HL-60/S4 treated with phorbol 12-myristate 13-acetate at 8.2 ng/mL for 4 days and 3 days (cell line): Measurements from ENCODE around the gene TBATA.

Experiments used
- in situ Hi-C: fragments of 300-500 bp; cut with MboI; formaldehyde crosslinking; loops from 2 replicates; pipeline ENCODE4 v1.15.0; 2022; ENCODE audit warnings: low sequenced_read_pairs

TBATA gene

DNA sequence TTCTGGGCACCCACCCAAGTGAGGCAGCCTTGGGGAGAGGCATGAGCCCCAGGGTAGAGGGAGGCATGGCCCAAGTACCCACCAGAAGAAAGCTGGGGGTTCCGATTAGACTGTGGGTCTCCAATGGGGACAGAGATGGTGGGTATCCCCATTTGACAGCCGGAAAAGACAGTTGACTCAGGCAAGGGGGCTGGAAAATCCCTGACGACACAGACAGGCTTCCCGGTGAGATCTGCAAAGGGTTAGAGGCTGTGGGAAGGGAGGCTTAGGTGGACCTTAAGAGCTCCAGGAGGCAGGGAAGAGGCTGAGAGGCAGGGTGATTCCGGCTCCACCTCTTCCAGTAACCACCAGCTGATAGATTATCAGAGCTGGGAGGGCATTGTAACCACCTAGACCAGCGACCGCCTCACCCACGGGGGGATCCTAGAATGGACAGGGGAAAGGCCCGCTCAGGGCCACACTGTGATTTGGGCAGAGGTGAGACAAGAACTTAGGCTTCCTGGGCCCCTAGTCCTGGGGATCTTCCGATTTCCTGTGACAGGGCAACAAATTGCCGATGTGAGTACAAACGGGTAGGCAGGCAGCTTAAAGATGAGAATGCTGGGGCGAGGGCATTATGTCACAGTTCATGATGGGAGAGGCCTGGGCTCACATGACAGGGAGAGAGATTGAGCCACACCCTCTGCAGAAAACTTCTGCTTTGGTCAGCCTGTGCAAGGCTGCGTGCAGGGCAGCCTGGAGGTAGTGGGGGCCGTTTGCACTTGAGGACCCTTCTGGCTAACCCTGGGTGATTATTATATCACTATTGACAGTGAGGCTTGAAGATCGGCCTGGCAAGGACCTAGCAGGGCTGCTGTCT, 5.4 kb downstream of the TBATA start:
- in situ Hi-C loops: no loop called here

DNA sequence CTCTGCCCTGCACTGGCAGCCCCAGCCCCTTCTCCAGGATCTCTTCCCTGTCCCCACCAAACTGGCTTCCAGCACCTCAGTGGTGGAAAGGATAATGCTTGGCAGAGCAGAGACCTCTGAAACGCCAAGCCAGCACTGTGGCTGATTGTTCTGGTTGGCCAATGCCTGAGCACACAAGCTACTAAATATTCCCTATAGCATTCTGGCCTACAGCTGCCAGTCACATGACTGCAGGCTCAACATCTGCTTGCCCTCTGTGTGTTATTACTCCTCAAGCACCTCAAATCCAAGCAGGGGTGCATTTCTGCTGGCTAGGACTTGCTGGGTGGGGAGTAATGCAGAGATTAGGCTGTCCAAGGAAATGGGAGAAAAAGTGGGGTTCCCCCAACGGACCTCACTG, 6.1 kb downstream of the TBATA start:
- in situ Hi-C loops: no loop called here

DNA sequence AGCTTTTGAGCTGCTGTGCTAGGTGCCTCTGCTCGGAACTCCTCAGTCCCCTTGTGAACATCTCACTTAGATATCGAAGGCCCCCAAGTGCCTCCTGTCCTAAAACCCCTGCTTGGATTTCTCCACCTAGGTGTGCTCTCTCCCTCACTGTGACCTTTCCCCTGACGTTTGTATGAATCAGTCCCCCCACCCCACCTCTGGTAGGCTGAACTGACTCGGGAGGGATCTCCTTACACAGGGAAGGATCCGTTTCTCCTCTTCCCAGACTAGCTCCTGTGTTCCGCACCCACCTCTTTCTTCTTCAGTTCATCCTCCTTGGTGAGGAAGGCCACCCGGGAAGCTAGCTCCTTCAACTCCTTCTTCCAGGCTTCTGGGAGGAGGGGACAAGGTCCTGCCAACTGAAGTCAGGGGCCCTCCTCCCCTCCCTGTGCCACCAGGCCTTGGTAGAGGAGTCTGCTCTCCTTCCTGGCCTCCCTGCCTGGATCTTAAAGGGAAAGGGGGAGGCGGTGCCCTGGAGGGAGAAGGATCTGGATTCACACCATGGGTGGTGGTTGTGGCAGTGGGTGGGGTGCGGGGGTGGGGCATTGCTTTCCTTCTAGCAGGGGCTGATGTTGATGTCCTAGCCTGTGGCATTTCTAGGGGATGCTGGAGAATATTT, 6.8 kb downstream of the TBATA start:
- in situ Hi-C loops: no loop called here

DNA sequence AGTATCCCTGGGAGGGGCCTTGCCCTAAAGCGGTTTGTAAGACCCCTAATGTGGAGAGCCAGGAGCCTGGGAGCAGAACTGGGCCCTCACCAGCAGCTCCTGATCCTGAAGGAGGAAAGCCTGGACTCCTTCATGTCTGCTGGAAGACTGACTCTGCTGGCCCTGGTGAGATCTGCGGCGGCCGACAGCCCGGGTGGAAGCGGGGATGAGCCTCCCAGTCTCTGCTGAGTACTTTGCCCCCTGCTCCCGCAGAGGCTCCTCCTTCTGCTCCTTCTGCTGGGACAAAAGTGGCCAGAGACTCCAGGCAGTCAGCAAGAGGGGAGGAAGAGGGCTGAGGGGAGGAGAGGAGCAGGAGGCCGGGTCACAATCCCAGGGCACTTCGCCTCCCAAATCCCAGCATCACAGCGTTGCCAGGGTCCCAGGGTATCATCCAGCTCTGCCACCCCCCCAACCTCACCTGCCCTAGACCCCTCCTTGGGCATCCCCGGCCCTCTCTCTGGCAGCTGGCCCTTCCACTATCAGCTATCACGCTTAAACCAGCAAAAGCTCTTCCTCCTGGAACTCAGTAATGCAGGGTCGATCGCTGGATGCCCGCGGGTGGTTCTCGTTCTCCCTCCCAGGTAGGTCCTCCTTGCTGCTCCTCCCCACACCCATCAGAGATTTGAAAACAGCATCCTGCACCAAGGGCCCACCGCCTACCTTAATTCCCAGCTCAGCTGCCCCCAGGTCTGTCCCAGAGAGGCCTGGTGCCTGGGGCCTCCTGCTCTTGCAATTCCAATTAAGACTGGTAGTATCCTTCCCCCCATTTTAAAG, 7.9 kb downstream of the TBATA start:
- in situ Hi-C loops: no loop called here

DNA sequence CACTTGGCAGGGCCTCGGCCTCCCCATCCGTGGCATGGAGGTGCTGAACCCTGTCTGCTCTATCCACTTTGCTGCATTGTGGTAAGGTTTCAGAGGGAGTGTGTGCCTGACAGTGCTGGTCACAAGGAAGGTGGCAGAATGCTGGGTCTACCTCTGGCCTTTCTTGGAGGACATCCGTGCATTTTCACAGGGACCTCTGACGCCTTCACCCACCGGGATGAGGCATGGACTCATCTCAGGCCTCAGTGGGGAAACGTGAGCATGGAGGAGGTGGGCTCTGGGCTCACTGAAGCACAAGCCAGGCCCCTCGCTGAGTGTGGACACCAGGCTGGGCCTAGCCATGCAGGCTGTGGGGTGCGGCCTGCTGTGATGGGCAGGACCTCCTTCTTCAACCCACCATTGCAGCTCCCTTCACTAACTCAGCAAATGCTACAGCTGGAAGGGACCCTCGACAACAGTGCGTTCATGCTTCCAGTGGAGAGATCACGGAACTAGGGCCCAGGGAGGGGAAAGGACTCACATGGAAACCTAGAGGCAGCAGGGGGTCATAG, 8.6 kb downstream of the TBATA start:
- in situ Hi-C loops: no loop called here

DNA sequence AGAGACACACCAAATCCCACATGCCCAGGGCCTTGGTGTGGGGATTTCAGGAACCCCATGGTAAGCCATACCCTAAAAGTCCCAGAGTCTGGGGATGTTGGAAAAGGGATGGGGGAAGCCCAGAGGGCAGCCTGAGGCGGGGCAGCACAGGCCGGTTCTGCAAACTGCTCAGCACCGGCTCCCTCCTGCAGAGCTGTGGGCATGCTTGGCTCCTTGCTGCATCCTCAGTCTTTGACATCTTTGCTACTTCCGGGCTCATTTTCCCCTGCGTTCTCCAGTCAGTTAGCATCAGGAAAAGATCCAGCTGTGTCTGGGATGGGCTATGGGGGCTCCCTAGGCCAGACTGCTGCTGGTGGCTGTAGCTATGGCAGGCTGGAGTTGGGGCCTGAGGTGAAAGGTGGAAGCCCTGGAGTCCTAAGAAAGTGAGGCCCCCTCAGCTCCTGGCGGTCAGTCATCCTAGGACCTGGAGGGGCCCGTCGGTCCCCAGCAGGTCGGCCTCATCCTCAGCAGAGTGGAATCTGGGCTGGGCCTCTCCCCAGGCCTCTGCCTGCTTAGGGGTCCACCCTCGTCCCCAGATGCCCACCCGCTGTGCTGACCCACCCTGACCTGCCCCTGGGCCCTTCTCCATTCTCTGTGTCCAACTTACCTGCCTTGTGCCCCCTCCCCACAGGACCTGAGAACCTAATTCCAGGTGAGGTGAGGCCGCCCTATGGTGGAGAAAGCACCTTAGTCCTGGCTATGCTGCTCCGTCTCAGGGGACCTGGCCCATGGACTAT, 9.3 kb downstream of the TBATA start:
- in situ Hi-C loops: no loop called here

DNA sequence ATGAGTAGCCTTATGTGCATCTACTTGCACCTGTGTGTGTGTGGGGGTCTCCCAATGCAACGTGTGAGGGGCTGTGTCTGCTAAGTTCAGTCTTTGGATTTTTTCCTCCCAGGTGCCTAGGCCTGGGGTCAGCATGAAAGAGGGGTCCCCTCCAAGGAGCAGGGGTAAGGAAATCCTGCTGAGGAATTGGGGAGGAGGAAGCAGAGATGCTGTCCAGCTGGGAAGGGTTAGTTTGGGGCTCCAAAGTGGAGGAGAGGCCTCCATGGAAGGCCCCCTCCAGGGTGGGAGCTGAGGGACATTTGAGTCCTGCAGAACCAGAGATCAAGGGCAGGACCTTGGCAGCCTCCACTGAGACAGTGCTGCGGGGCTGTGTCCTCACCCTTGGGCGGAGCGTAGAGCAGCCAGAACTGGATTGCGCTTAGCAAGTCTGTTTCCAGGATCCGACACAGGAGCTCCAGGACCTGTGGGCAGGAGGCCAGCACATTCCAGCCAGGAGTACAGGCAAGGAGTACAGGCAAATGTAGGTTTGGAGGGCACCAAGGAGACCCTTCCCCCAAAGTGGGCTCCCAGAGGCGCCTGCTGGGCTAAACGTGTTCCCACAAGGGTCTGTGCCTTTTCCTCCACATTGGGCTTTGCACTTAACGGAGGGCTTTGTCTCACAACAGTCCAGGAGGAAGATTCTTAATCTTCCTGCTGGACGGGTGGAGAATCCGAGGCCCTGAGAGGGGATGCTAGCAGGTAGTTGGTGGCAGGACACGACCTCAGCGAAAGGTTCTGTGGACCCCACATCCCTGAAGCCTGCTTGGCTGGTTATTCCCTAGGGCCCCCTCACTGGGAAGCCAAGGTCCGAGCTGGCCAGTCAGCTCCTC, 10.1 kb downstream of the TBATA start:
- in situ Hi-C loops: loop anchor here (25.0 kb wide), 1 partner anchor 213 kb away; no protein-coding TSS in a partner anchor

DNA sequence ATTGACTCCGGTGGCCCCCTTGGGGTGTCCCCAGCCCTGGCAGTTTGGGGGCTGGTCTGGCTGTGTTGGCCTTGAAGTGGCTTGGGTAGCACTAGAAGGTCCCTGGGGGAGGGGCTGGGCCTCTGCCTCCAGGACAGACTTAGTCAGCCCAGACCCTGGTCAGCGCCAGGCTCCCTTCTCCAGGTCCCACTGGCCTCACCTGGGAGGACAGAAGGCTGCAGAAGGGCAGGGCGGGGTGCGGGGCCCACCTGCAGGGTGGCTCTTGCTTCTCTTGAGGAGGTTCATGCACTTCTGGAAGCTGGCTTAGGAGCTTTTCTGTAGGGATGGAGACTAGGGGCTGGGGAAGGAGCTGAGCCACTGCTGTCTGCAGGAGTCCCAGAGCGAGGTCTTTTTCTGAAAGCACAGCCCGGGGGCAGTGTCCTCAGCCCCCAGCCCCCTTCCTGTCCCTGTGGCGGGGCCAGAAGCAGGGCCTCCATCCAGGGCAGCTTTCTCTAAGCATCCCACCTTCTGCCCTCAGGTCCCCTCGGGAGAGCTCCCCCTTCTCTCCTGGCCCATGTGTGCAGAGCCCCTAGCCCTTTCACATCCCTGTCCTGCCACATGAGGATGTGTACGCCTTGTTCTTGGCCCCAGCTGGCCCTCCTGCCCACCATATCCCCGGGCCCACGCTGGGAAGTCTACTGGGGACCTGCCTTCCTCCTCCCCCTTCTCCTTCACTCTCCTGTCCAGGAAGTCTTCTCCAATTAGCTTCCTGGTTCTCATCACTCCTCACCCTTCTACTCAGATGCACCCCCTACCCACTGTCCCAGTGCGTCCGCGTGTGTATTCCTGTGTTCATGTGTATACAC, 11.0 kb downstream of the TBATA start:
- in situ Hi-C loops: loop anchor here (25.0 kb wide), 1 partner anchor 212 kb away; no protein-coding TSS in a partner anchor

DNA sequence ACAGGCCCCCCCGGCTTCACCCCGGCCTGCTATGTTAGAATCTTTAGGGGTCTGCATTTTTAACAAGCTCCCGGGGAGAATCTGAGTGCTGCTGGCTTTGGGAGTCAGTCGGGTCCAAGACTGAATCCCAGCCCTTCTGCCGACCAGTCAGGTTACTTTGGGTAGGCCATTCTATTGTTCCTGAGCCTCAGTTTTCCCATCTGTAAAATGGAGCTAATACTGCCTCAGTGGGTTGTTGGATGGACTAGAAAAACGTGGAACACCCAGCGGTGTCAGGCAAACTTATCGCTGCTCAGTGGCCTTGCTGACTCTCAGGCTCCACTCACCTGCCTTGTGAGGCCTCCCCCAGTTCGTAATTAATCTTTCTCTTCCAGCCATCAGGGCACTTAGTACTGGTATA, 11.7 kb downstream of the TBATA start:
- in situ Hi-C loops: loop anchor here (25.0 kb wide), 1 partner anchor 211 kb away; no protein-coding TSS in a partner anchor

DNA sequence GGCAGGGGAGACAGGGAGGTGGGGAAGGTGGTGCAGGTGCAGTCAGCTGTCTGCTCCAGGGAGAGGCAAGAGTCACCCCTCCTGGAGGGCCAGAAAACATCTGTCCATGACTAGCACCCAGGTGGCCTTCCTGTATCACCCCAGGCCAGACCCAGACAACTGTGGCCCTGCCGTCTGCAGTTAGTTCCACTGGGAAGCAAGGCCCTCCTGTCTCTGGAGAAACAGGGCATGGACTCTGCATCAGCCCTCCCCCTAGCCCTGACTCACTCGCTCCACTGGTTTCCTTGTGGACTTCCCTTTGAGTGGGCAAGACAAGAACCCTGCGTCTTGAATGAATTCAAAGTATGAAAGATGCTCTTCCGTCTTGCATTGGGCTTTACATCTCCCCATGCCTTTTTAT, 12.6 kb downstream of the TBATA start:
- in situ Hi-C loops: loop anchor here (25.0 kb wide), 1 partner anchor 210 kb away; no protein-coding TSS in a partner anchor

DNA sequence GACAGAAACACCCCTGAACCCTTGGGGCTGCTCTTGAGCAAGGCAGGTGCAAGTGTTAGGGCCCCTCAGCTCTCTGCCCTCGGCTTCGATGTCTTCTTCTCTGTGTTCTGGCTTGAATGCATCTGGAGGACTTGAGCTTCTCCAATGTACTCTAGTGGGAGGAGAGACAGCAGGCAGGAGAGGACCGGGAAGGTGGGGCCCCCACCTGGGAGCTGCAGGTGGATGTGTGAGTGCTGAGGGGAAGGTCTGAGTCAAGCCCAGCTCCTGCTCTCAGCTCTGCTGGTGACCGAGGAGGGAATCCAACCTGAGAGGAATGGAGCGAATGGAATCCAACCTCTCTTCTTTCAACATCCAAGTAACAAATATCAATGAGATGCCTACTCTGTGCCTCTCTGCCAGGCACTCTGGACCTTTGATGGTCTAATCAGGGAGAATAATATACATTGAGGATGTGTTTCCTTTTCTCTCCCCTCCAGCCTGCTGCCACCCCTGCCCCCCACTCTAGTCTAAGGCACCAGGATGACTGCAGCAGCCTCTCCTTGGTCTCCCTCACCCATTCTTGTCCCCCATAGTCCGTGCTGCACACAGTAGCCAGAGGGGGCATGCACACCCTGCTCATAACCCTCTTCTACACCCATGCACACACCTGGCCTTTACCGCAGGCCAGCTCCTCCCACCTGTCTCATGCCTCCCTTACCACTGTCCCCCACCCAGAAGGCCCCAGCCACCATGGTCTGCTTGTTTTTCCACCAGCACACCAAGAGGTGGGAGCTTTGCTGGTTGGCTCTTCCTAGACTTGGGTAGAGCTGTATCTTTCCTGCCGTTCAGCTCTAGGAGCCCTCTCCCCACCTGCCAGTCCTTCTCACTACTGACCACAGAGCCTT, 13.6 kb downstream of the TBATA start:
- in situ Hi-C loops: loop anchor here (25.0 kb wide), 1 partner anchor 209 kb away; no protein-coding TSS in a partner anchor

DNA sequence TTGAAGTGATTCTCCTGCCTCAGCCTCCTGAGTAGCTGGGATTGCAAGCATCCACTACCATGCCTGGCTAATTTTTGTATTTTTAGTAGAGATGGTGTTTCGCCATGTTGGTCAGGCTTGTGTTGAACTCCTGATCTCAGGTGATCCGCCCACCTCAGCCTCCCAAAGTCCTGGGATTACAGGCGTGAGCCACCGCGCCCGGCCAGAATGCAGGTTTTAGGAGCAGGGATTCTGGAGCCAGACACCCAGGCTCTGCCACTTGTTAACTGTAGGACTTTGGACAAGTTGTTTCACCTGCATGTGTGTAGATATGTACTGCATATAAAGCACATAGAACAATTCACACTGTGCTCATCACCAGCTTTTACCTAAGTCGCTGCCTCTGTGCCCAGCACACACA, 14.7 kb downstream of the TBATA start:
- in situ Hi-C loops: loop anchor here (25.0 kb wide), 1 partner anchor 208 kb away; no protein-coding TSS in a partner anchor

DNA sequence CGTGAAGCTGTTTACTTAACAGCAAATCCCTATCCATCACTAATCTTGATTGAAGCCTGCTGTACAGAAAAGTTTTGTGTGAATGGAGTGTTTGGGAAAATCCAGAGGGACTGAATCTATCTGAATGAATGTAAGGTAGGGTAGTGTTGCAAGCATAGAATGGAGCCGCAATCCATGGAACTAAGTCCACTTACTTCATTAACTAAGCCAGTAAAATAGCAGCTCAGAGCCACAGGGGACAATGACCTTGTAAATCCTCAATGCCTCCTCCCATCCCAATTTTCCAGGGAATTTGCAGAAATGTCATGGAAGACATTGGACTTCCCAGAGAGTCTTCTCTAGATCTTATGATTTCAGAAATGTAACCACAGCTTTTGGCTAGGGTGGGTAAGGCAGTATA, 15.2 kb downstream of the TBATA start:
- in situ Hi-C loops: loop anchor here (25.0 kb wide), 1 partner anchor 208 kb away; no protein-coding TSS in a partner anchor

DNA sequence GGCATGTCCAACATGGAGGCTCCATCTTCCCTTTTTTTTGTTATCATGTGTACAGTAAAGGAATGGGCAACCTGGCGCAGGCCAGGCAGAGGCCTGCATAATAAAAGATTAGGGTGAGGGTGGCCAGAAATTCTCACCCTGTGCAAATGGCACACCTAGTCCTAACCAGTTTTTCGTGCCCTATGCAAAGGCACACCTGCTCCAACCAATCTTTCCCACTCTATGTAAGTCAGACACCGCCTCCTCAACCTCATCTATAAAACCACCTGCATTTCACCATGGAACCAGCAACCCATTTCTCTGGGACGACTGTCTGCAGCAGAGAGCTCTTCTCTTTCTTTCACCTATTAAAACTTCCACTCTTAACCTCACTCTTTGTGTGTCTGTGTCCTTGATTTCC, 16.1 kb downstream of the TBATA start:
- in situ Hi-C loops: loop anchor here (25.0 kb wide), 1 partner anchor 207 kb away; no protein-coding TSS in a partner anchor

DNA sequence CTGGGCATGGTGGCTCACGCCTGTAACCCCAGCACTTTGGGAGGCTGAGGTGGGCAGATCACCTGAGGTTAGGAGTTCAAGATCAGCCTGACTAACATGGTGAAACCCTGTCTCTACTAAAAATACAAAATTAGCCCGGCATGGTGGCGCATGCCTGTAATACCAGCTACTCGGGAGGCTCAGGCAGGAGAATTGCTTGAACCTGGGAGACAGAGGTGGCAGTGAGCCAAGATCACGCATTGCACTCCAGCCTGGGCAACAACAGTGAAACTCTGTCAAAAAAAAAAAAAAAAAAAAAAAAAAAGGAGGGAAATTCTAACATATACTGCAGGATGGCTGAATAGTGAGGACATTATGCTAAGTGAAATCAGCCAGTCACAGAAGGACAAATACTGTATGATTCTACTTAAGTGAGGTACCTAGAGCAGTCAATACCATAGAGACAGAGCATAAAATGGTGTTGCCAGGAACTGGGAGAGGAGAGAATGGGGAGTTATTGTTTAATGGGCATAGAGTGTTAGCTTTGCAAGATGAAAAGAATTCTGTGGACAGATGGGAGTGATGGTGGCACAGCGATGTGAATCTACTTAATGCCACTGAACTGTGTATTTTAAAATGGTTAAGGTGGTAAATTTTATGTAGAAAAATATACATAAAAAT, 17.0 kb downstream of the TBATA start:
- in situ Hi-C loops: loop anchor here (25.0 kb wide), 1 partner anchor 206 kb away; no protein-coding TSS in a partner anchor

DNA sequence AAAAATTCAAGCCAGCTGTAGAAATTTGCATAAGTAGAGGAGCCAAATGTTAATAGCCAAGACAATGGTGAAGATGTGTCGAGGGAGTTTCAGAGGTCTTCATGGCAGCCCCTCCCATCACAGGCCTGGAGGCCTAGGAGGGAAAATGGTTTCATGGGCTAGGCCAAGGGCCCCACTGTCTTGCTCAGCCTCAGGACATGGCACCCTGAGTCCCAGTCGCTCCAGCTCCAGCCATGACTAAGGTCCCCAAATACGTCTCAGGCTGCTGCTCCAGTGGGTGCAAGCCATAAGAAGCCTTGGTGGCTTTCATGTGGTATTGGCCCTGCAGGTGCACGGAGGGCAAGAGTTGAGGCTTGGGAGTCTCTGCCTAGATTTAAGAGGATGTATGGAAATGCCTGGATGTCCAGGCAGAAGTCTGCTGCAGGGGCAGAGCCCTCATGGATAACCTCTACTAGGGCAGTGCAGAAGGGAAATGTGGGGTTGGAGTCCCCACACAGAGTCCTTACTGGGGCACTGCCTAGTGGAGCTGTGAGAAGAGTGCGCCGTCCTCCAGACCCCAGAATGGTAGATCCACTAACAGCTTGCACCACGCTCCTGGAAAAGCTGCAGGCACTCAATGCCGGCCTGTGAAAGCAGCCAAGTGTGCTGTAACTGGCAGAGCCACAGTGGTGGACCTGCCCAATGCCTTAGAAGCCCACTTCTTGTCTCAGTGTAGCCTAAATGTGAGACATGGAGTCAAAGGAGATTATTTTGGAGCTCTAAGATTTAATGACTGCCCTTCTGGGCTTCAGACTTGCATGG, 19.2 kb downstream of the TBATA start:
- in situ Hi-C loops: loop anchor here (25.0 kb wide), 1 partner anchor 204 kb away; no protein-coding TSS in a partner anchor
